ENCODE results near the gene TNFRSF8.

Gene TNFRSF8

GRCh38 chr1:12161662-12162458 is 98.8 kb downstream of the TNFRSF8 start:
- no peak for FAIRE-seq

- no peak for FAIRE-seq
Observed at GRCh38 chr1:12162459-12163137, 99.5 kb downstream of the TNFRSF8 start.

- FAIRE-seq, result no peak
Observed at GRCh38 chr1:12163210-12163609, 100.1 kb downstream of the TNFRSF8 start.

GRCh38 chr1:12164210-12164609 is 101.1 kb downstream of the TNFRSF8 start:
- no peak for FAIRE-seq

GRCh38 chr1:12165342-12165741 is 102.2 kb downstream of the TNFRSF8 start:
- no peak for FAIRE-seq

- FAIRE-seq, result no peak
Observed at GRCh38 chr1:12166834-12167492, 103.9 kb downstream of the TNFRSF8 start, which contains the start of gene TNFRSF1B. TSS of gene TNFRSF1B (plus strand) at chr1:12166991. CDS start at chr1:12167092, 101 bp downstream.

GRCh38 chr1:12167493-12168429 is 104.7 kb downstream of the TNFRSF8 start:
- no peak for FAIRE-seq

GRCh38 chr1:12168451-12169160 is 105.5 kb downstream of the TNFRSF8 start:
- FAIRE-seq, result no peak

- no peak for FAIRE-seq
Observed at GRCh38 chr1:12169442-12170135, 106.5 kb downstream of the TNFRSF8 start.

- no peak for FAIRE-seq
Observed at GRCh38 chr1:12170263-12170671, 107.2 kb downstream of the TNFRSF8 start.

GRCh38 chr1:12171206-12172041 is 108.3 kb downstream of the TNFRSF8 start:
- no peak for FAIRE-seq

- FAIRE-seq, result no peak
Observed at GRCh38 chr1:12172042-12172851, 109.1 kb downstream of the TNFRSF8 start.

GRCh38 chr1:12173041-12173509 is 110.0 kb downstream of the TNFRSF8 start:
- FAIRE-seq, result no peak

GRCh38 chr1:12173631-12174121 is 110.6 kb downstream of the TNFRSF8 start:
- FAIRE-seq, result no peak

- FAIRE-seq, result no peak
Observed at GRCh38 chr1:12174924-12175810, 112.1 kb downstream of the TNFRSF8 start.

- no peak for FAIRE-seq
Observed at GRCh38 chr1:12176298-12177118, 113.4 kb downstream of the TNFRSF8 start.

Measured in A204.1 (cell line).